LNCAP (cell line): Measurements from ENCODE around the gene APBA2.

Source experiments
- TF ChIP-seq, protein P1 (sequence below): fragments of 450-650 bp; IDR thresholded peaks from 2 replicates; pipeline ENCODE4 v1.5.1; 2017; ENCODE audit warnings: mild to moderate bottlenecking

Gene APBA2

DNA sequence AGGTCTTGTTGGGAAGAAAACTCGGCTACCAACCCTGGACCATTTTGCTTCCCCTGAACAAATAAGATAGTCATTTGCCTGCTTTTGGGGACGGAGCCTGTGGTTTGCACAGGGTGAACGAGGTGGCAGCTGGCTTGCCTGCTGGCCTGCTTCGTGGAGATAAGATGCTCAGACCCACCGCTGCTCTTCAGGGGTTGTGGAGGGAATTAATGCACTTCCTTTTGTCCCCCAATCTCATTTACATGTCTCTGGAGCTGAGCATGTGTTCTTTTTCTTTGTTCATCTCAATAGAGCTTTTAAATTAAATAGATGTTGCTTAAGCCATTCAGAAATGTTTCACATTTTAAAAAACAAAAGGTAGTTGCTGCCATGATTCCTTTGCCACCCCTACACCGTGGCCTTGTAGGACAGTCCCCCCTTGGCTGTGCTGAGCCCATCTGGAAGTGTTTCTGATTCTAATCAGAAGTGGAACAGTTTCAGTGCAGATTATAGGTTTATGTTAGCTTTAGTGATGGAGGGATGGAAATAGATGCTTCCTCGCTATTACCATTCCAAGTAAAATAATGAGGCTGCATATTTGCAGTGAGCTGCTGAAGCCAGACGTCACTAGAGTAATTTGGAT lies 25.6 kb downstream of the APBA2 start:
- TF ChIP-seq, protein P1, sequence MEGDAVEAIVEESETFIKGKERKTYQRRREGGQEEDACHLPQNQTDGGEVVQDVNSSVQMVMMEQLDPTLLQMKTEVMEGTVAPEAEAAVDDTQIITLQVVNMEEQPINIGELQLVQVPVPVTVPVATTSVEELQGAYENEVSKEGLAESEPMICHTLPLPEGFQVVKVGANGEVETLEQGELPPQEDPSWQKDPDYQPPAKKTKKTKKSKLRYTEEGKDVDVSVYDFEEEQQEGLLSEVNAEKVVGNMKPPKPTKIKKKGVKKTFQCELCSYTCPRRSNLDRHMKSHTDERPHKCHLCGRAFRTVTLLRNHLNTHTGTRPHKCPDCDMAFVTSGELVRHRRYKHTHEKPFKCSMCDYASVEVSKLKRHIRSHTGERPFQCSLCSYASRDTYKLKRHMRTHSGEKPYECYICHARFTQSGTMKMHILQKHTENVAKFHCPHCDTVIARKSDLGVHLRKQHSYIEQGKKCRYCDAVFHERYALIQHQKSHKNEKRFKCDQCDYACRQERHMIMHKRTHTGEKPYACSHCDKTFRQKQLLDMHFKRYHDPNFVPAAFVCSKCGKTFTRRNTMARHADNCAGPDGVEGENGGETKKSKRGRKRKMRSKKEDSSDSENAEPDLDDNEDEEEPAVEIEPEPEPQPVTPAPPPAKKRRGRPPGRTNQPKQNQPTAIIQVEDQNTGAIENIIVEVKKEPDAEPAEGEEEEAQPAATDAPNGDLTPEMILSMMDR, result no peak

DNA sequence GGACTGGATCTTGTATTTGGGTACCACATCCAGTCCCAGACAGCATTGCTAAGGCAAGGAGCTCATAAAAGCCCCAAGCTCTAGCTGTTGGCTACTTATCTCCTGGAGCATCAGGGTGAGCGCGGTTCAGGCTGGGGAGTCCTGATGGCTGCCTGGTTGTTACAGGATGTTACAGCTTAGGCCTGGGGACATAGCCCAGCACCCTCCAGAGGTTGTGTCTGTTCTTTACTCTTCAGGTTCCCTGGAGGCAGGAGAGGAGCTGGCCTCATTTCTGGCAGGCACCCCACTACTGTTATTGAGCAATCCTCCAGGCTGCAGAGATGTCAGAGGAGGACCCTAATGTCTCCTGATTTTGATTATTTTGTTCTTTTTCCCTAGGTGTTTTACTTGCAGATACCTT lies 26.6 kb downstream of the APBA2 start:
- TF ChIP-seq, protein P1, result no peak

DNA sequence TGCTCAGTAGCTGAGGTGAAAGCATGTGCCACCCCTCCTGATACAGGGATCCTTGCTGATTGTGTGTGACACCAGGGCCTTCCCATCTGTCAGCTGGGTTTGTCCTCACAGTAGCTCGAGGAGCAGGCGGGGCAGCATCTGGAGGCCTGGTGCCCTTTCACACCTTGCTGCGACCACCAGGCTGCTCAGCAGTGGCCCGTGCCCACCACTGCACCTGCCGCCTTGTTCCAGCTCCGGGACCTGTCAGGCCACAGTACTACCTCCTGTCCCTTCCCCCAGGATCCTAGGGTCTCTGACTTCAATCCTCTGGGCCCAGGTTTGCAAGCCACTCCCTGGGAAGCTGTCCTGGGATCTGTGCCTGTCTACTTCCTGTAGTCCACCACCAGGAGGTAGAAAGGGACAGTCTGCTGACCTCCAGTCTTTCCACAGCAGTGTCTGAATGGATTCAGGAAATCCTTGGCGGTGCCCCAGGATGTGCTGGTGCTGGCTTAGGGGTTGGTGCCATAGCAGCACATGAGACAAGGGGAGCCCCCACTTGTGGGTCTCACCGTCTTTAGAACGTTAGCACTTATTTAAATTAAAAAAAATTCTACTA lies 27.5 kb downstream of the APBA2 start:
- TF ChIP-seq, protein P1, result no peak

DNA sequence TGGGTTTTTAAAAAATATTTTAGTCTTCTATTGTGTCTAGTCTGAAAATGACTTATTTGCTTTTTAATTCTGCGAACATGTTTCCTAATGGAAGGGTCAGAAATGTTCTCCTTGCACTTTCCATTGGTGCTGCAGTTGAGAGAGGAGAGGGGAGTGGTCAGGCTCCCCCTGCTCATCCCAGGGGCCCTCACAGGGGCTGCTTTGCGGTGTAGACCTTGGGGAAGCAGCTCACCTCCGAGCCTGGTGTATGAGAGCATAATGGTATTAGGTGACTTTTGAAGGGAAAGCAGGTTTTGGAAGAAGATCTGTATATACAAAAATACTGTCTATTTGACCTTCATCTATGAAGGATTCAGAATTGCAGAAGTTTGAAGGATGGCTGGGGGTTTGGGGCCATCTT lies 28.3 kb downstream of the APBA2 start:
- TF ChIP-seq, protein P1, result no peak

DNA sequence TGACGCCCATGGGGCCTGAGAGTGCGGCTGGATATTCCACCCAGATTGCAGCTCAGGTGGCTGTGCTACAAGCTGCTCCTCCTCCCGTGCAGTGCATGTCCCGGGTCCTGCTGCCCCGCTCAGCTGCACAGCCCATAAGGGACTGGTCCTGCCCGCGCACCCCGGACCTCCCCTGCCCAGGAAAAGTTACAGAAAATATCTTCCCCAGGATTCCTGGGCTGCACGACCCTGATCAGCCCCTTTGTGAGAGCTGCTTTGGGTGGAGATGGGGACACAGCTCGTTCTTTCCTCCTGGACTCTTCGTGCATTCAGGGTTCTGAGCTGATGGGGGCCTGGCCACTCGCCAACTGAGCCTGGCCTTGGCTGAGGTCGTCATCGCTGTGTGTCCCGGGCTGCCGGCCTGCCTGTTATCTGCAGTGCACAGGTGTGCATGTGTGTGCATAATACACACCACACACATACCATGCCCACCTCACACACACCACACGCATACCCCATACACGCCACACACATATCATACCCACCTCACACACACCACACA lies 28.8 kb downstream of the APBA2 start:
- TF ChIP-seq, protein P1, result no peak

DNA sequence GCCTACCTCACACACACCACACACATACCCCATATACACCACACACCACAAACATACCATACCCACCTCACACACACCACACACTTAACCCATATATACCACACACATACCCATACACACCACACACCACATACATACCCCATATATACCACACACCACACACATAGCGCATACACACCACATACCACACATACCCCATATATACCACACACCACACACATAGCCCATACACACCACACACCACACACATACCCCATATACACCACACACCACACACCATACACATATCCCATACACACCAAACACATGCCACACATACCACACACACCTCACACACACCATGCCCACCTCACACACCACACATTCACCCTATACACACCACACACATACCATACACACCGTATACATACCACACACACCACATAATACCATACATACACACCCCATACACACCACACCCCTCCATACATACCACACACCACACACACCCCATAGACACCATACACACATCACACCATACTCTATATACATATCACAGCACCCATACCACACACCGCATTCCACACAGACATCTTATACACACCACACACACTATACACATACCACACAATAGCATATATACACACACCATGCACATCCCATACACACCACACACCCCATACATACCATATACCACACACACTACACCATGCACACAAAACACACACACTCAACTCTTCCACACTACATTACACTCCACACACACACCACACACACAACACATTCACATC lies 29.5 kb downstream of the APBA2 start:
- TF ChIP-seq, protein P1, result no peak

DNA sequence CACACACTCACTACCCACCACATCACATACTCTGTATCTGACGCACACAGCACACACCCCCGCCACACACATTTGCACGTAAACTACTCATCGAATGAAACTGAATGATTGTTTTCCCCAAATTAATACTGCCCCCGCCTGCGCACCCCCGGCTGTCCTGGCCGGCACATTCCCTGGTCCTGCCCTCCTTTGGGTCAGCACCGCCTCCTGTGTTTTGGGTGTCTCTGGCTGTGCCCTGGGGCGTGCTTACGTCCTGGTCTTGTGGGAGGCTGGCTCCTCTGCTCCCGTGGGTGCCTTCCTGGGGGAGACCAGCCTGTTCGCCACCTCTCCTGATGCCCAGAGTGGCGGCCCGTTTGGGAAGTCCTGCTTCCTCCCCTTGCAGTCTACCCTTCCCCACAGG lies 30.2 kb downstream of the APBA2 start:
- TF ChIP-seq, protein P1, result no peak
